H1 (cell line): ENCODE data around the gene UQCR10. TPM values are rescaled to one million over a fixed set of nuclear protein-coding genes. Genes with fewer than 3 reads are reported as not detected.

Experiments used
- CBX8 ChIP-seq: fragments of 300-800, 300-1000 bp; sonication (generic); IDR thresholded peaks from 2 replicates; pipeline ENCODE4 v1.7.1; 2016; ENCODE audit warnings: low read depth, low read length, borderline replicate concordance
- NRF1 ChIP-seq: IDR thresholded peaks from 2 replicates; pipeline ENCODE4 v1.6.1; 2011; ENCODE audit warnings: mild to moderate bottlenecking, low read depth, low read length, improper control_type of control experiment
- TAF7 ChIP-seq: optimal IDR thresholded peaks from 2 replicates; pipeline ENCODE3; 2011; ENCODE audit warnings: low read depth, mild to moderate bottlenecking, inconsistent platforms, low read length, moderate library complexity, borderline replicate concordance
- polyA plus RNA-seq, 7 experiments: library from polyadenylated mRNA; depleted of rRNA in 3 of 7; stranded (reverse) in 5 of 7; unstranded in 2 of 7; fragments of >200 nt in 5 of 7; fragments of 200-250 nt in 2 of 7; gene quantifications; 1 replicate in 5 of 7; 2 replicates in 1 of 7; 4 replicates in 1 of 7; pipeline versions ENCODE4 v1.2.1 to v1.2.3, GENCODE V29; 2011 to 2013; ENCODE audit warnings: missing spikeins in 2 of 7, mixed read lengths in 2 of 7
- total RNA-seq: library from RNA; stranded (reverse); fragmentation: NEBNext Ultra II Directional; extraction: Animal tissue kit (Norgen Biotek cat#: 25700); gene quantifications from 2 replicates; pipeline ENCODE4 v1.2.1, GENCODE V29; 2021
- TF ChIP-seq, protein P1 (sequence below): IDR thresholded peaks from 2 replicates; pipeline ENCODE4 v1.6.1; 2012; ENCODE audit warnings: low read length, inconsistent platforms

Gene UQCR10
- total and polyA plus RNA-seq, 2 of the 8 experiments (the other 6 are each of a cell fraction or from before 2014, with no cell fraction given) = 102 to 260 TPM

- TF ChIP-seq CBX8 (no peak), TAF7 (no peak), NRF1 (no peak)
- TF ChIP-seq, protein P1, sequence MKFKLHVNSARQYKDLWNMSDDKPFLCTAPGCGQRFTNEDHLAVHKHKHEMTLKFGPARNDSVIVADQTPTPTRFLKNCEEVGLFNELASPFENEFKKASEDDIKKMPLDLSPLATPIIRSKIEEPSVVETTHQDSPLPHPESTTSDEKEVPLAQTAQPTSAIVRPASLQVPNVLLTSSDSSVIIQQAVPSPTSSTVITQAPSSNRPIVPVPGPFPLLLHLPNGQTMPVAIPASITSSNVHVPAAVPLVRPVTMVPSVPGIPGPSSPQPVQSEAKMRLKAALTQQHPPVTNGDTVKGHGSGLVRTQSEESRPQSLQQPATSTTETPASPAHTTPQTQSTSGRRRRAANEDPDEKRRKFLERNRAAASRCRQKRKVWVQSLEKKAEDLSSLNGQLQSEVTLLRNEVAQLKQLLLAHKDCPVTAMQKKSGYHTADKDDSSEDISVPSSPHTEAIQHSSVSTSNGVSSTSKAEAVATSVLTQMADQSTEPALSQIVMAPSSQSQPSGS = no peak
Measured at GRCh38 chr22:29733362-29734201, 33.6 kb upstream of the UQCR10 start (continued).
